Subcutaneous adipose tissue (tissue), 4 donors: ENCODE results near the gene CLTCL1. TPM values are rescaled to one million over a fixed set of nuclear protein-coding genes. Genes with fewer than 3 reads are reported as not detected.

ENCODE experiments used
- total RNA-seq, 4 donors: library from RNA; depleted of rRNA; stranded (reverse); fragments of >200 nt; gene quantifications; one replicate each; pipeline ENCODE4 v1.1.0, GENCODE V29; 2016
- TF ChIP-seq, protein P1 (sequence below): fragments of 450-650 bp; IDR thresholded peaks from one replicate; pipeline ENCODE4 v1.5.1; 2016; ENCODE audit warnings: low read depth, mild to moderate bottlenecking, control low read depth, antibody characterized with exemption, moderate library complexity

CLTCL1 gene
- total RNA-seq, 4 donors from 2014 or later = 7.3 to 23.2 (median 16.5) TPM

GRCh38 chr22:19329454-19329853, 37.9 kb upstream of the CLTCL1 start:
- TF ChIP-seq, protein P1, sequence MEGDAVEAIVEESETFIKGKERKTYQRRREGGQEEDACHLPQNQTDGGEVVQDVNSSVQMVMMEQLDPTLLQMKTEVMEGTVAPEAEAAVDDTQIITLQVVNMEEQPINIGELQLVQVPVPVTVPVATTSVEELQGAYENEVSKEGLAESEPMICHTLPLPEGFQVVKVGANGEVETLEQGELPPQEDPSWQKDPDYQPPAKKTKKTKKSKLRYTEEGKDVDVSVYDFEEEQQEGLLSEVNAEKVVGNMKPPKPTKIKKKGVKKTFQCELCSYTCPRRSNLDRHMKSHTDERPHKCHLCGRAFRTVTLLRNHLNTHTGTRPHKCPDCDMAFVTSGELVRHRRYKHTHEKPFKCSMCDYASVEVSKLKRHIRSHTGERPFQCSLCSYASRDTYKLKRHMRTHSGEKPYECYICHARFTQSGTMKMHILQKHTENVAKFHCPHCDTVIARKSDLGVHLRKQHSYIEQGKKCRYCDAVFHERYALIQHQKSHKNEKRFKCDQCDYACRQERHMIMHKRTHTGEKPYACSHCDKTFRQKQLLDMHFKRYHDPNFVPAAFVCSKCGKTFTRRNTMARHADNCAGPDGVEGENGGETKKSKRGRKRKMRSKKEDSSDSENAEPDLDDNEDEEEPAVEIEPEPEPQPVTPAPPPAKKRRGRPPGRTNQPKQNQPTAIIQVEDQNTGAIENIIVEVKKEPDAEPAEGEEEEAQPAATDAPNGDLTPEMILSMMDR = no peak

- TF ChIP-seq, protein P1 = no peak
These were observed 33.9 kb upstream of the CLTCL1 start for GRCh38 chr22:19325296-19325948.

DNA sequence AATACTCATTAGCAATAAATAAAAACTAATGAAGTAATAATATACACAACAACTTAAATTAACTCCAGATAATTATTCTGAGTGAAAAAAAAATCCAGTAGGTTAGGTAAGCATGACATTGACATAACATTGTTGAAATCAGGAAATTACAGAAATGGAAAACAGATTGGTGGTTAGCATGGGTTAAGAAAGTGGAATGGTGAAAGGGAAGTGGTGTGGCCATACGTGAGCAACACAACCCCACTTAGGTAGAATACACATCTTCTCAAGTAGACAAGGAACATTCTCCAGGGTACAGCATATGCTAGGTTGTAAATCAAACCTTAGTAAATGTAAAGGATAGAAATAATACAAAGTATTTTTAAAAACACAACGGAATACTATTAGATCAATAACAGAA, 30.2 kb upstream of the CLTCL1 start:
- TF ChIP-seq, protein P1 = no peak

DNA sequence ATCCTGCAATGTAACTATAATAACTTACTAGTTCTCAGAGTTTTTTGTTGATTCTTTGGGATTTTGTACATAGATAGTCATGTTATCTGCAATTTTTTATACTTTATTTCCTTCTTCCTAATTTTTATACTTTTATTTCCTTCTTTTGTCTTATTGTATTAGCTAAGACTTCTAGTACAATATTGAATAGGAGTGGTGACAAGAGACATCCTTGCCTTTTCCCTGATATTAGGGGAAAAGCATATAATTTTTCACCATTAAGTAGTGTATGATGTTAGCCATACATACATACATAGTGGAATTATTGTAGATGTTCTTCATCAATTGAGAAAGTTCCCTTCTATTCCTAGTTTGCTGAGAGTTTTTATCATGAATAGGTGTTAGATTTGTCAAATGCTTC, 27.8 kb upstream of the CLTCL1 start:
- TF ChIP-seq, protein P1 = no peak

- TF ChIP-seq, protein P1 = no peak
These were observed 26.3 kb upstream of the CLTCL1 start for GRCh38 chr22:19317865-19318264.

DNA sequence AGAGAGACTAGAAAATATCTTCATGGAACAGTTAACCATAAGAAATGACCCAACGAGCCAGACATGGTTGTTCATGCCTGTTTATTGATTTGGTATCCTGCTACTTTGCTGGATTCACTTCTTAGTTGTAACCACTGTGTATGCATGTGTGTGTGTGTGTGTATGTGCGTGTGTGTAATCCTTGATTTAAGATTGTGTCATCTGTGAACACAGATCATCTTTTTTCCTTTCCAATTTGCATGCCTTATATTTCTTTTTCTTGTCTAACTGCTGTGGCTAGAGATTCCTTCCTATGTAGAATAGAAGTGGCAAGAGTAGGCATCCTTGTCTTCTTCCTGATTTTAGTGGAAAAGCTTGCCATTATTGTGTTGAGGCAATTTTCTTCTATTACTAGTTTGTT, 16.4 kb upstream of the CLTCL1 start:
- TF ChIP-seq, protein P1 = no peak

DNA sequence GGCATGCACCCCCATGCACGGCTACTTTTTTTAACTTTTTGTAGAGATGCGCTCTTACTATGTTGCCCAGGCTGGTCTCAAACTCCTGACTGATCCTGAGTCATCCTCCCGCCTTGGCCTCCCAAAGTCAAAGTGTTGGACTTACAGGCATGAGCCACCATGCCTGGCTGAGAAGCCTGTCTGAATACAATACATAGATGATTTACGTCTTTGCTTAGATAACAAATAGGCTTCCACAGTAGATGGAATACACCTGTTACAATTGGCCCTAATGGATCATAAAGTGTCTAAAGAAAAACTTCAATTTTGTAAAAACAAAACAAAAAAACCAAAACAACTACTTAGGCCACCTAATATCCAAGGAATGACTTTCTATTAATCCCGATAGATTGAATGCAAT, 13.0 kb upstream of the CLTCL1 start:
- TF ChIP-seq, protein P1 = no peak
